Measurements from ENCODE around the gene ACBD6. TPM values are rescaled to one million over a fixed set of nuclear protein-coding genes. Genes with fewer than 3 reads are reported as not detected.

Gene ACBD6
- total and polyA plus RNA-seq, 2 of the 4 experiments (the other 2 are of a cell fraction): 52.5 to 59.1 TPM

DNA sequence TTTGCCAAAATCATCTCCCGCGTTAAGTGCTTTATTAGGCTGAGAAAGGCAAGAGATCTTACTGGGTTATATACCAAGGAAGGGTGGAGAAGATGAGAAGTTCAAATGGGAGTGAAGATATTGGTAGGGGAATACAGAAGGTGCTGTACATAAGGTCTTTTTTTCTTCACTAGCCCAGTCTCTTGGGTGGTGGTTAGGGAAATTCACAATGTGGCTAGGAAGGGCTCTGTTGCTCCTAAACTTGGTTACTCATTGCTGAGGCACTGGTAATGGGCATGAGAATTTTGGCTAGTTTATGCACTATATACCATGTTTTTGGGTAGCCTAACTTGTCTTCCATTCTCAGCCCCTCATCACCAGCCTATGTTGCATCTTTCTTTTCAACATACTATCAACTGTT, 221.8 kb downstream of the ACBD6 start:
- H2AFZ ChIP-seq (replicated peaks; ENCODE audit: low read length, poor library complexity): no peak overlapping the region
- H3K14ac ChIP-seq (replicated peaks; ENCODE audit: low read depth, low read length): no peak overlapping the region
- no peak overlapping the region for H2BK5ac ChIP-seq (ENCODE audit: low read depth, low read length, poor library complexity, severe bottlenecking)
- in situ Hi-C loops (cut with MboI; ENCODE audit: low sequenced_read_pairs) (no loop called here), intact Hi-C loops (cut with micrococcal nuclease) (loop anchor here (5.0 kb wide), 1 partner anchor 62 kb away; no protein-coding TSS in a partner anchor), dilution Hi-C loops (cut with HindIII; ENCODE audit: low sequenced_read_pairs, unreplicated experiment) (no loop called here)
- no peaks in the 10 kb centered on the region for H3K9me3 ChIP-seq (ENCODE audit: control insufficient read depth, insufficient read depth, low read length)
- BruUV-seq (replicated peaks): no TSS peak
- no peak overlapping the region for H2BK20ac ChIP-seq (ENCODE audit: low read depth, low read length)
- ATAC-seq (ENCODE audit: low read depth): no peak
- H4K8ac ChIP-seq (ENCODE audit: low read depth in 2 of 2, low read length in 2 of 2): no peak overlapping the region
- no peak overlapping the region for H2BK120ac ChIP-seq (ENCODE audit: low read depth, low read length)
- DNase-seq: no peak
- H3K4me1 ChIP-seq (ENCODE audit: control insufficient read depth, insufficient read depth, low read length): peaks cover 2% of the 10 kb centered on the region; the same call in 1 of the 2 replicates
- H3K36me3 ChIP-seq (ENCODE audit: control insufficient read depth, insufficient read depth, low read length): peaks cover 18% of the 10 kb centered on the region
- TF ChIP-seq MAZ (IDR thresholded peaks at IDR 0.05; ENCODE audit: borderline replicate concordance, low read depth, low read length) (no peak), RFX5 (IDR thresholded peaks at IDR 0.05; ENCODE audit: low read depth, low read length) (no peak), POLR2A (IDR thresholded peaks at IDR 0.05; ENCODE audit: low read depth, low read length) (no peak), RAD21 (IDR thresholded peaks at IDR 0.05; ENCODE audit: low read length) (no peak), MXI1 (IDR thresholded peaks at IDR 0.05; ENCODE audit: borderline replicate concordance, low read depth, low read length) (no peak), RCOR1 (IDR thresholded peaks at IDR 0.05; ENCODE audit: insufficient replicate concordance, low read length) (no peak), SMC3 (IDR thresholded peaks at IDR 0.05; ENCODE audit: low read depth, low read length) (no peak), CEBPB (IDR thresholded peaks at IDR 0.05; ENCODE audit: low read depth, low read length) (no peak), BHLHE40 (IDR thresholded peaks at IDR 0.05; ENCODE audit: low read depth, low read length) (no peak), CHD1 (IDR thresholded peaks at IDR 0.05; ENCODE audit: low read depth, low read length) (no peak), FOS (IDR thresholded peaks at IDR 0.05; ENCODE audit: low read depth, low read length) (no peak)
- TF ChIP-seq, protein P1, sequence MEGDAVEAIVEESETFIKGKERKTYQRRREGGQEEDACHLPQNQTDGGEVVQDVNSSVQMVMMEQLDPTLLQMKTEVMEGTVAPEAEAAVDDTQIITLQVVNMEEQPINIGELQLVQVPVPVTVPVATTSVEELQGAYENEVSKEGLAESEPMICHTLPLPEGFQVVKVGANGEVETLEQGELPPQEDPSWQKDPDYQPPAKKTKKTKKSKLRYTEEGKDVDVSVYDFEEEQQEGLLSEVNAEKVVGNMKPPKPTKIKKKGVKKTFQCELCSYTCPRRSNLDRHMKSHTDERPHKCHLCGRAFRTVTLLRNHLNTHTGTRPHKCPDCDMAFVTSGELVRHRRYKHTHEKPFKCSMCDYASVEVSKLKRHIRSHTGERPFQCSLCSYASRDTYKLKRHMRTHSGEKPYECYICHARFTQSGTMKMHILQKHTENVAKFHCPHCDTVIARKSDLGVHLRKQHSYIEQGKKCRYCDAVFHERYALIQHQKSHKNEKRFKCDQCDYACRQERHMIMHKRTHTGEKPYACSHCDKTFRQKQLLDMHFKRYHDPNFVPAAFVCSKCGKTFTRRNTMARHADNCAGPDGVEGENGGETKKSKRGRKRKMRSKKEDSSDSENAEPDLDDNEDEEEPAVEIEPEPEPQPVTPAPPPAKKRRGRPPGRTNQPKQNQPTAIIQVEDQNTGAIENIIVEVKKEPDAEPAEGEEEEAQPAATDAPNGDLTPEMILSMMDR (conservative IDR thresholded peaks at IDR 0.05; ENCODE audit: low read depth, low read length): no peak
- TF ChIP-seq, protein P2, sequence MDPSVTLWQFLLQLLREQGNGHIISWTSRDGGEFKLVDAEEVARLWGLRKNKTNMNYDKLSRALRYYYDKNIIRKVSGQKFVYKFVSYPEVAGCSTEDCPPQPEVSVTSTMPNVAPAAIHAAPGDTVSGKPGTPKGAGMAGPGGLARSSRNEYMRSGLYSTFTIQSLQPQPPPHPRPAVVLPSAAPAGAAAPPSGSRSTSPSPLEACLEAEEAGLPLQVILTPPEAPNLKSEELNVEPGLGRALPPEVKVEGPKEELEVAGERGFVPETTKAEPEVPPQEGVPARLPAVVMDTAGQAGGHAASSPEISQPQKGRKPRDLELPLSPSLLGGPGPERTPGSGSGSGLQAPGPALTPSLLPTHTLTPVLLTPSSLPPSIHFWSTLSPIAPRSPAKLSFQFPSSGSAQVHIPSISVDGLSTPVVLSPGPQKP (IDR thresholded peaks at IDR 0.05; ENCODE audit: borderline replicate concordance, low read depth, low read length): no peak
- POLR2A ChIA-PET (ENCODE audit: unreplicated experiment): no interaction called here
- no peak overlapping the region for H3K4ac ChIP-seq (ENCODE audit: low read depth, low read length)
- H3K56ac ChIP-seq (ENCODE audit: extremely low read depth, insufficient read depth, low read length): no peak overlapping the region
- H3K4me2 ChIP-seq (ENCODE audit: low read depth, low read length): no peak overlapping the region
- H4K20me1 ChIP-seq (ENCODE audit: insufficient read depth, low read length): peaks cover 3% of the 10 kb centered on the region; the same call in 1 of the 2 replicates
- no peak overlapping the region for H3K18ac ChIP-seq (ENCODE audit: low read depth, low read length)
- H2BK15ac ChIP-seq (ENCODE audit: low read depth, low read length): no peak overlapping the region
- peaks cover 10% of the 10 kb centered on the region for H3K9me1 ChIP-seq (ENCODE audit: insufficient read depth, low read length)
- H3K4me3 ChIP-seq (ENCODE audit: insufficient read depth, low read depth, low read length): no peak overlapping the region
- no peak overlapping the region for H4K91ac ChIP-seq (ENCODE audit: insufficient read depth, low read depth, low read length)
- CTCF ChIA-PET: interaction anchor here (0.6 kb wide), 1 partner anchor 823 kb away, joined by 5 read pairs; no protein-coding TSS in a partner anchor
- H3K79me1 ChIP-seq (ENCODE audit: low read depth in 1 of 2, low read length in 2 of 2): no peaks in the 10 kb centered on the region
- H2AK5ac ChIP-seq (ENCODE audit: low read depth, low read length): no peak overlapping the region
- no peak overlapping the region for H2AK9ac ChIP-seq (replicated peaks; ENCODE audit: low read depth, low read length, poor library complexity)
- H3K27me3 ChIP-seq (ENCODE audit: control insufficient read depth, insufficient read depth, low read length): no peaks in the 10 kb centered on the region
- no peak overlapping the region for H3K9ac ChIP-seq (ENCODE audit: low read depth, low read length)
- no peak overlapping the region for H4K5ac ChIP-seq (ENCODE audit: low read depth, low read length)
- WGBS, 2 experiments (ENCODE audit: extremely low coverage in 2 of 2, insufficient read length in 1 of 2): no CpG with 5 or more reads among the region's 2 CpGs
- no peak overlapping the region for H3K27ac ChIP-seq (ENCODE audit: insufficient read depth, low read length)
- H3K23ac ChIP-seq (ENCODE audit: low read depth, low read length): no peak overlapping the region
